ENCODE data around the gene DKKL1.
A peak's percentile ranks its signal among the peaks of the same experiment; 100 is the strongest.
"Not testable (repeated sequence)": the region's sequence is repeated elsewhere in the genome, so short reads cannot be mapped to it uniquely, and the experiment has no call there.

Gene DKKL1

GRCh38 chr19:49364083-49364737, 533 bp downstream of the DKKL1 start:
- DNase-seq: no peak

GRCh38 chr19:49366110-49366509, 2.4 kb downstream of the DKKL1 start:
- DNase-seq: no peak

GRCh38 chr19:49368711-49369358, 5.2 kb downstream of the DKKL1 start:
- no peak for DNase-seq

- no peak for DNase-seq
Measured at GRCh38 chr19:49371184-49371583, 7.5 kb downstream of the DKKL1 start.

GRCh38 chr19:49373174-49373573, 9.5 kb downstream of the DKKL1 start:
- DNase-seq: not testable (repeated sequence)

GRCh38 chr19:49374665-49375434, 11.2 kb downstream of the DKKL1 start:
- DNase-seq: no peak

- no peak for DNase-seq
Measured at GRCh38 chr19:49378512-49378911, 14.8 kb downstream of the DKKL1 start.

- DNase-seq: no peak
Measured at GRCh38 chr19:49380391-49380790, 16.7 kb downstream of the DKKL1 start.

- no peak for DNase-seq
Measured at GRCh38 chr19:49382639-49383038, 19.0 kb downstream of the DKKL1 start.

- no peak for DNase-seq
Measured at GRCh38 chr19:49383599-49383998, 19.9 kb downstream of the DKKL1 start.

GRCh38 chr19:49387936-49388372, 24.3 kb downstream of the DKKL1 start, which contains the start of gene KASH5:
Gene KASH5 (plus strand): TSS chr19:49388249. CDS start chr19:49390884, 2,635 bp downstream.
- DNase-seq: no peak

- no peak for DNase-seq
Measured at GRCh38 chr19:49389406-49389805, 25.7 kb downstream of the DKKL1 start.

GRCh38 chr19:49390131-49390928, 26.7 kb downstream of the DKKL1 start:
- no peak for DNase-seq

- no peak for DNase-seq
Measured at GRCh38 chr19:49390929-49391359, 27.3 kb downstream of the DKKL1 start.

GRCh38 chr19:49391581-49392399, 28.1 kb downstream of the DKKL1 start:
- peak; percentile 54 for DNase-seq

GRCh38 chr19:49393881-49394280, 30.2 kb downstream of the DKKL1 start:
- no peak for DNase-seq

GRCh38 chr19:49395581-49396407, 32.1 kb downstream of the DKKL1 start:
- DNase-seq: no peak

GRCh38 chr19:49396738-49397505, 33.2 kb downstream of the DKKL1 start:
- no peak for DNase-seq

GRCh38 chr19:49398001-49398615, 34.4 kb downstream of the DKKL1 start:
- no peak for DNase-seq

- no peak for DNase-seq
Measured at GRCh38 chr19:49398931-49399330, 35.3 kb downstream of the DKKL1 start.

All from midbrain (tissue), 1 donor.